GM12872 (cell line): ENCODE data around the gene SPTBN5.

Experiments used
- TF ChIP-seq, protein P1 (sequence below): IDR thresholded peaks from 3 replicates; pipeline ENCODE4 v1.5.1; 2011; ENCODE audit warnings: low read depth, mild to moderate bottlenecking, low read length, moderate library complexity; ENCODE audit not compliant: insufficient read depth

The SPTBN5 gene

DNA sequence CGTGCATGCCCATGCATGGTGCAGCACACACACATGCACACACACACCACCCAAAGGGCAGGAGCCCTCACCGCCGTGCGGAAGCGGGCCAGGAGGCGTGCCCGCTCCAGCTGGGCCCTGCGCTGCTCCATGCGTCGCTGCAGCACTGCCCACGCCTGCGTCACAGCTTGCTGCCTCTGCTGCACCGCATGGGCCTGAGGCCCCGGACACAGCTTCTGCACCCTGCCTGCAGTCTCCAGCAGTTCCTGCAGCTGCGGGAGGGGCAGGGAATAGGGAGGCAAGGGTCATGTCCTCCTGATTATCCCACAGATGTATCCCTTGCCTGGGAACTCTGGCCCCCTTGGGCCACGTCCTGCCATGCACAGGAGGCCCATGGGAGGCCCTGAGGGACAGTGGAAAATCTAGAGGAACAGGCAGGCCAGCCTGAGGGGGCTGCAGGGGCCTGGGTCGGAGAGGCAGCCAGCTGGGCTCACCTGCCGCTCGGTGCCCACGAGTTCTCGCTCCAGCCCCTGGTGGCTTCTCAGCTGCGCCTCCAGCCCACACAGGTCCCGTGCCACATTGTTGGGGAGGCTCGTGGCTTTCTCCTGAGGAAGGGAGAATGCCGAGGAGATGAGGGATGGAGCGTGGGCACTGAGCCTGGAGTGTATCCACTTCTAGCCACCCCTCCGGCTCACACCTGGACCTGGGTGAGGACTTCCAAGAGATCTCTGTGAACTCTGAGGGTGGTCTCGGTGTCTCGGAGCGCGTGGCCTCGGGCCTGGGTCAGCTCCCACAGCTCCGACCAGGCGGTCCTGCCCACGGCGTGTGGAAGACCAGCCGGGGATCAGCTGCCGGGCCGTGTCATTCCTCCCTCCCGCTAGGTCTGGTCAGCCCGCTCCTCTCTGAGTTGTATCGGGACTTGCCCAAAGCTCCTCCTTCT, 23.8 kb downstream of the SPTBN5 start:
- TF ChIP-seq, protein P1, sequence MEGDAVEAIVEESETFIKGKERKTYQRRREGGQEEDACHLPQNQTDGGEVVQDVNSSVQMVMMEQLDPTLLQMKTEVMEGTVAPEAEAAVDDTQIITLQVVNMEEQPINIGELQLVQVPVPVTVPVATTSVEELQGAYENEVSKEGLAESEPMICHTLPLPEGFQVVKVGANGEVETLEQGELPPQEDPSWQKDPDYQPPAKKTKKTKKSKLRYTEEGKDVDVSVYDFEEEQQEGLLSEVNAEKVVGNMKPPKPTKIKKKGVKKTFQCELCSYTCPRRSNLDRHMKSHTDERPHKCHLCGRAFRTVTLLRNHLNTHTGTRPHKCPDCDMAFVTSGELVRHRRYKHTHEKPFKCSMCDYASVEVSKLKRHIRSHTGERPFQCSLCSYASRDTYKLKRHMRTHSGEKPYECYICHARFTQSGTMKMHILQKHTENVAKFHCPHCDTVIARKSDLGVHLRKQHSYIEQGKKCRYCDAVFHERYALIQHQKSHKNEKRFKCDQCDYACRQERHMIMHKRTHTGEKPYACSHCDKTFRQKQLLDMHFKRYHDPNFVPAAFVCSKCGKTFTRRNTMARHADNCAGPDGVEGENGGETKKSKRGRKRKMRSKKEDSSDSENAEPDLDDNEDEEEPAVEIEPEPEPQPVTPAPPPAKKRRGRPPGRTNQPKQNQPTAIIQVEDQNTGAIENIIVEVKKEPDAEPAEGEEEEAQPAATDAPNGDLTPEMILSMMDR, result no peak

DNA sequence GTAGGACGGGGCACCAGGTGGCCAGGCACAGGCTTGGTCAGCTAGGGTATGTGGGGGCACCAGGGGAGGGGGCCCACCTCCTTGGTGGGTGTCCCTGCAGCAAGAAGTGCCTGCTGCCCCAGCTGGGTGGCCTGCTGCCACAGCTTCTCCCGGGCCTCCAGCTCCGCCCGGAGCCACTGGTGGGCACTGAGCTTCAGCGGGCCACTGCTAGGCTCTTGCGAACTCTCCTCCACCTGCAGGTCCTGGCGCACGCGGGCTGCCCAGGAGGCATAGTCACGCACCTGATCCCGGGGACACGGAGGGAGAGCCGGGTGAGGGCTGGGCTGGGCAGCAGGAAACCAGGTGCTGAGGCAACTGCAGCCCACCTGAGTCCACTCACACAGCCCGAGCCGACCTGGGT, 25.5 kb downstream of the SPTBN5 start:
- TF ChIP-seq, protein P1, result no peak

DNA sequence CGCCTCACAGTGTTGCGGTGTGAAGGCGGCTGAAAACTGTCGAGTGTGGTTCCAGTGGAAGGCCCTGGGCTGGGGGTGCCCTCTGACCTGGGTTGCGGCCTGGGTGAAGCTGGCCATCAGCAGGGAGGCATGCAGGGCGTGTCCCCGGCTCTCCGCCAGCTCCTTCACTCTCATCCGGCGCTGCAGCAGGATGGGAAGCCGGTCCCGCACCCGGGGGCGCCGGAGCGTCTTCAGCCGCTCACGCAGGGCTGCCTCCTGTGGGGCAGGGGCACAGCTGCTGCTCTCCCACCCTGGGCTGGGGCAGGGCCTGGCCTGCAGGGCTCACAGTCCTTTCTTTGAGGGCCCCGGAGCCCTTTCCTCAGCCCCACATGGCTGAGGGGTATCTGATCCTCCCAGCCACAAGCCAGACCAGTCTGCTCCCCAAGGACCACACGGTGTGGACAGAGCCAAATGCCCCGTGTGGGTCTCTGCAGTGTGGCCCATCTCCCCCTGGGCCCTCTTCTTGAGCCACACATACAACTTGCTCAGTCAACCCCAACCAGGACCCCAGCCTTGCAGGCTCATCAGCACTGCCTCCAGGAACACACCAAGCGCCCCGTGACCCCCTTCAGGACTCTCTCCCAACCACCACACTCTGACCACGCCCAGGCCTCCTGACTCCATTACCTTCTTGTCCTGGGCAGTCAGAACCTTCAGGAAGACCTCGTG, 26.8 kb downstream of the SPTBN5 start:
- TF ChIP-seq, protein P1, result no peak

DNA sequence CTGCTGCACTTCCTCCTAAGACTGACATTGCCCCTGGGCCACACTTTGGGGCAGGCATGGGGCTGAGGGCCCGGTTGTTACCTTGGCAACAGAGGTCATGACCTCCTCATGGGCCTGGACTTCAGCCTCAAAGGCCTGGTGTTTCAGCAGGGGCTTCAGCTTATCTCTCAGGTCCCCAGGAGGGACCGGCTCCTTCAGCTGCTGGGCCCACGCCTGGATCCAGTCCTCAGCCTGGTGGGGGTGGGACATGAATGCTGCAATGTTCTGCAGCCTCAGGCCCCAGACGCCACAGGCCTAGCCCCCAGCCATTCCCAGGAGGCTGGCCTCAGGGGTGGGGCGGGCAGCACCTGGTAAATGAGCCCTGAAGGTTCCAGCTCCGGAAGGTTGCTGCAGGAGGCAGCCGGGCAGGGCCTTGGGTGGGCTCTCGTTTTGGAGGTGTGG, 27.6 kb downstream of the SPTBN5 start:
- TF ChIP-seq, protein P1, result no peak

DNA sequence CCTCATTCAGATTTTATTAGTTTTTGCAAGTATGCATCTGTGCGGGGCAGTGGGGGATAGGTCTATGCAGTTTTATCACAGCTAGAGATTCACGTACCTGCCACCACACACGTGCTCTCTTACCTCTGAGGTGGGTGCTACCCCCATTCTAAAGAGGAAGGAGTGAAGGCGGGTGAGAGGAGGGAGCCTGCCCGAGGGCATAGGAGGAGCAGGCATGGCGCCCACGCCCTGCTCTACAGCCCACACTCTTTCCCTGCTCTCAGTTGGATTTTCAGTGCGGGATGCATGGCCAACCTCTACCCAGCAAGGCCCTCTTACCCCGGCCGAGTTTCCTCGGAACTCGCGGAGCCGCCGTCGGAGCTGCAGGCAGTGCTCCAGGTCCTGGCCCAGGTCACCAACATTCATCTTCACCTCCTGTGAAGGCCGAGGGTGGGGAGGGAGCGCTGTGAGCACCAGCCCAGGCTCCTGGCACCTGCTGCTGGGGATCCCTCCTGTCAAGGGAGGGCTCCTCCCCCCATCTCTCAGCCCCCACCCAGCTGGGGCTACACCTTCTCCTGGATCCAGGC, 28.3 kb downstream of the SPTBN5 start:
- TF ChIP-seq, protein P1, result no peak

DNA sequence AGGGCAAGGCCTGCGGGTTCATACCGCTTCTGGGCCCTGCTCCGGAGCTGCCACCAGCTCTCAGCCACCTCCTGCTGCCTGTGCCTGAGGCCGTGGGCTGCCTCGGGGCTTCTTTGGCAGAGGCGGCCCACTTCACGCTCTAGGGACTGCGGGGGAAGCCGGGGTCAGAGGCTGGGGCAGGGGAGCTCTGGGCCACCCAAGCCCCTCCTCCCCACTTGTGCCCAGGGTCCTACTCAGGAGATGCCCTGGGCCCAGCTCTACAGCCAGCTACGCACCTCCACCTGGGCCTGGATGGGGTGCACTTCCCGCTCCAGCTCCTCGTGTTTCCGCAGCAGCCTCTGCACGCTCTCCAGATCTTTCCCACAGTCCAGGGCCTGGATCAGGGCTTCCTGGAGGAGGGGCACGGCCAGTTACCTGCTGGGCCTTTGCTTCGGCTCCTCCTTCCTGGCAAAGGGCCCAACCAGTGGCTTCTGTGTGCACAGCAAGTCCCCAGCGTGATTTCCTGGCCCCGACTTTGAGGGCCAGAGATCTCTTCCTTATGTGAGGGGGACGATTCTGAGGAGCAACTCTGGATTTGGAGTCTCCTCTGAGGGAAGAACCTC, 31.2 kb downstream of the SPTBN5 start:
- TF ChIP-seq, protein P1, result no peak
